GM18517 (cell line): ENCODE data around the gene ZNF607.

ENCODE experiments used
- ATAC-seq: cut with Tn5 transposase; IDR thresholded peaks from one replicate; pipeline ENCODE4 v1.9.1; 2021; ENCODE audit warnings: mild to moderate bottlenecking, moderate library complexity; ENCODE audit not compliant: unreplicated experiment

Gene ZNF607

GRCh38 chr19:37654118-37654517 lies 65.4 kb downstream of the ZNF607 start:
- ATAC-seq = no peak
